HK-2 (cell line): ENCODE data around the gene GOLGA6L2.
"Not testable (repeated sequence)": the region's sequence is repeated elsewhere in the genome, so short reads cannot be mapped to it uniquely, and the experiment has no call there.

ENCODE experiments used
- DNase-seq: peaks from one replicate; pipeline ENCODE4 v3.0.0-alpha.2; 2018; ENCODE audit not compliant: unreplicated experiment

Gene GOLGA6L2, protein sequence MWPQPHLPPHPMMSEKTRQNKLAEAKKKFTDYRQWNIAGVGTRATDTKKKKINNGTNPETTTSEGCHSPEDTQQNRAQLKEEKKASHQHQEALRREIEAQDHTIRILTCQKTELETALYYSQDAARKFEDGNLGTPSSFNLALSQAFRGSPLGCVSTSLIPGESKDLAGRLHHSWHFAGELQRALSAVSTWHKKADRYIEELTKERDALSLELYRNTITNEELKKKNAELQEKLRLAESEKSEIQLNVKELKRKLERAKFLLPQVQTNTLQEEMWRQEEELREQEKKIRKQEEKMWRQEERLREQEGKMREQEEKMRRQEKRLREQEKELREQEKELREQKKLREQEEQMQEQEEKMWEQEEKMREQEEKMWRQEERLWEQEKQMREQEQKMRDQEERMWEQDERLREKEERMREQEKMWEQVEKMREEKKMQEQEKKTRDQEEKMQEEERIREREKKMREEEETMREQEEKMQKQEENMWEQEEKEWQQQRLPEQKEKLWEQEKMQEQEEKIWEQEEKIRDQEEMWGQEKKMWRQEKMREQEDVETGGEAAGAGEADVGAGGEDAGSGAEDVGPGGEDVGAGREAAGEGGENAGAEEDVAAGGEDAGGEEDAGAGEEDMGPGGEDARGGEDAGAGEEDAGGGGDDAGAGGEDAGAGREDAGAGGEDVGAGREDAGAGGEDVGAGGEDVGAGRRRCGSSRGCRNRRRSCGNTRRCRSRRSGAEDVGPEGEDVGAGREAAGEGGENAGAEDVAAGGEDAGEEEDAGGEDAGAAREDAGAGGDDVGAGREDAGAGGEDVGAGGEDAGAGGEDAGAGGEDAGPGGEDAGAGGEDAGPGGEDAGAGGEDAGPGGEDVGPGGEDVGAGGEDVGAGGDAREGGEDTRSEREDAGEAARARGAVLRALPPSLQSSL

DNA sequence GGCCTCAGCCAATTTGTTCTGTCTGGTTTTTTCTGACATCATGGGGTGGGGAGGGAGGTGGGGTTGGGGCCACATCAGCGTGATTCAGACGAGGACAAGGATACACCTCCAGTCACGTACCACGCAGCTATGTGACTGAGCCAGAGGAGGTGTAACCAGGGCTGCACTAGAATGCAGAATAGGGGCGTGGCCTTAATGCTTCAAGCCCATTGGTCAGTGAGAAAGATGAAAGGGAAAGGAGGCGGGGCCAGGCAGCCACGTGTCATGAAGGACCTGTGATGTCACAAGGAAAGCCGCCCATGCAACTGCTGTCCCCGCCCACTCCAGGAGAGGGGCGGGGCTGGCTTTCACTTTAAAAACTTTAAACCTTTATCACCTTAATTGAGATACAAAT, at the start of gene GOLGA6L2:
Gene GOLGA6L2, minus strand, starts transcription at position 137 of the 394 bp plus-strand sequence. Its CDS starts 62 bp downstream, at position 75.
- no peak for DNase-seq

DNA sequence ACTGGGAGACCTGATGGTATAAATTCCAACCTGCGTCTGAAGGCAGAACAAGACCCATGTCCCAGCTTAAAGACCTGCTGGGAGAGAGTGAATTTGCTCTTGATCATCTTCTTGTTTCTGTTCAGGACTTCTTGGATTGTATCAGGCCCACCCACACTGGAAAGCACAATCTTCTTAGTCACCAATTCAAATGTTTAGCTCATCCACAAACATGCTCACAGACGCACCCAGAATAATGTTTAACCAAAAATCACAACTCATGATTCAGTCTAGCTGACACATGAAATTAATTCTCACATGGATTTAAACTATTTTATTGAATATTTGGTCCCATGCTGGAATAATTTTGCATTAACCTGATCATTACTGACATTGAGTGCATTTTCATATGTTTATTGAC, 37.8 kb upstream of the GOLGA6L2 start:
- no peak for DNase-seq

DNA sequence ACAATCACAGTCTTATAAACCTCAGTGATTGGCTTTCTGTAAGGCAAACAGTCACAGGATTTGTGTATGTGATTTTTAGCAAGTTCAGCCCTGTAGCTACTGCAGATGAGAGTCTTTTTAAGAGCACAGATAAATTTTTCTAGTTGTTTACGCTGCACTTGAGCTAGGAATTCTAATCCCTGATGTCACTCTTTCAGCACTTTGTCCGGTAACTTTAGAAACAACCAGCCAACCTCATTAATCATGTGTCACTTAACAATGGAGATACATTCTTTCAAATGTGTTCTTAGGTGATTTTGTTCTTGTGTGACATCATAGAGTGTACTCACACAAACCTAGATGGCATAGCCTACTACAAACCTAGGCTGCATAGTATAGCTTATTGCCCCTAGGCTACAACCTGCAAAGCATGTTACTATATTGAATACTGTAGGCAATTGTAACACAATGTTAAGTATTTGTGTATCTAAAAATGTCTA, 36.8 kb upstream of the GOLGA6L2 start:
- DNase-seq: no peak

DNA sequence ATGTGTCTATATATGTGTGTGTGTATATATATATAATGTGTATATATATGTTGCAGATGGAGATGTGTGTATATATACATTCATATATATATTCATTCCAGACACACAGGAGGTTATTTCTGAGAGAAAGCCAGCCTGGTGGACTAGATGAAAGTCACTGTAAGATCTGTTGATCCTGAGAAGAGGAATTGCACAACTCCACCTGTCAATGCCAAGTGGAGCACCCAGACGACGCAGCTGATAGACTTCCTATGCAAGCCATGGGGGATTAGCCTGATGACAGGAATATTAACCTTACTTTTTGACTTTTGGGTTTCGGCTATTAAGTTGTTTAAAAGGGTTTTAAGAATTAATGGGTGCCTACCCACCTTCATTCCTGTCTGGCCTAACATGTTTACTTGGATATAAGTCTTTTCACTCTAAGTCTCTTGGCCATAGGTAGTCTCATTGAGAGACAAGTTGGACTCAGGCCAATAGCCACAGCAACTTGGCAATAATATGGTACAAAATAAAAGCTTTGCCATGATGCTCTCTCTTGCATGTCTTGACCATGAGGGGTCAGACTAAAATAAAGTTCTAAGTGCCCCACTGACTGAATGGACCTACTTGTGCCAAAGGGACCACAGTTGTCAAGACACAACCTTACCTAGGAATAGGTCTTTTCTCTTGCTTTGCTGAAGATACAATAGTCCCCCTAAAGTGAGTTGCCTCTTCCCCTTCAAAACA, 35.9 kb upstream of the GOLGA6L2 start:
- no peak for DNase-seq

DNA sequence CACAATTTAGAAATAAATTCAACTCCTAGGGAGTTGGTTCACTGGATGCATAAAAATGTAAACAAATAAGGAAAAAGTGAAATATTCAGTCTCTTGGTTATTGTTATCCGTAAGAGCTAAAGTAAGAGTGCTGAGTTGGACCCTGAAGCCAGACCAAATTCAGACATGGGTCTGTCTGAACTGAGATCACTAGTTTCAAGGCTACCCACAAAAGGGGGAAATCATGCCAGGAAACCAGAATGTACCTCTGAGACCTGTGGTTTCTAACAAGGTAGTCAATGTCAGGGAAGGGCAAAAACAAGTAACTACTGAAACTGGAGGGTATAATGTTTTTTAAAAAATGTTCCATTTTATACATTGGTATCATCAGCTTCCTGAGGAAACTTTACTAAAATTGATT, 35.2 kb upstream of the GOLGA6L2 start:
- no peak for DNase-seq

DNA sequence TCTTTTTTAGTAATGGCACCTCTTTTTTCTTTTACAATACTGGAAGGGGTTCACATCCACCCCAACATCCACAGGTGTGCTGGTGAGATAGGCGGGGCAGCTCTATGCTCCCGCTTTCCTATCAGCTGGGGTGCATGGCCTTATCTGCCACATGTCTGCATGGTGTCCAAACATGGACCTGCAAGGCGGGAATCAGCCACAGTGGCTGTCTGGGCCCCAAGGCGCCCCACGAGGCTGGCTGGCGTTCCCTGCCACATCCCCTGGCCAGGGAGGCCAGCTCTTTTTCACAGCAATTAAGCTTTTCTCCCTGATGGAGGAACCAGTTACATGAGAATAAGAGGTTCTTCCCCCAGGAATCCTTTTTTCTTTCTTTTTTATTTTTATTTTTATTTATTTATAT, 30.9 kb upstream of the GOLGA6L2 start:
- no peak for DNase-seq

DNA sequence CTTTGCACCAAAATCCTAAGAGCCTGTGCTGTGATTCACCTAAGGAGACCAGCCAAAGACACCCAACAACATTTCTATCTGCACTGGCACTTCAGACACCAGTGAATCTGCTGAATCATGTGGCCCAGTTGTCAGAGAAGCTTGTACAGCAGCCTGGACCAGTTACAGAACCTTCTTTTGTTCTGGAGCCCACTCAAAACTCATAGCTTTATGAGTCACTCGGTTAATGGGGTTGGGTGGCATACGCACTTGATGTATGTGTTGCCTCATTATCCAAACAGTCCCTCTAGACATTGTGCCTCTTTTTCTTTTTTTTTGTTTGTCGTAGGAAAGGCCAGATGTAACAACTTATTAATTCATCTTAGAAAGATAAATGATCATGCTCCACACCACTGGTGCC, 25.6 kb upstream of the GOLGA6L2 start:
- DNase-seq: no peak

DNA sequence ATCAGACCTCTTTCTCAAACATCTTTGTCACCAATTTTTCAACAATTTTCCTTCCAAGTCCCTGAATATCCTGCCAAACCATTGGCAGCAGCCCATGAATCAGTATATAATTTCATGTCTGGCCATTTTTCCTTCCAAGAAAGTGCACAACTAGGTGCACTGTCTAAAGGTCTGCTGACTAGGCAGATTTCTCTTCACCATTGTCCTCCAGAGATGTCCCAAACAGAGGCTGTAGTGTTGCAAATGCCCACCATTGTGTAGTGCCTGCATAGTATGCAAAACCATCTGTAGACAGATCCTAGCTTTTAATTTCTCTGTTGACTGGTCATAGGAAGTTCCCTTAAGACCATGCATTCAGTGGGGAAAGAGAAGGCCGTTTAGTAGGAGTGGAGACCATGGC, 25.0 kb upstream of the GOLGA6L2 start:
- no peak for DNase-seq

DNA sequence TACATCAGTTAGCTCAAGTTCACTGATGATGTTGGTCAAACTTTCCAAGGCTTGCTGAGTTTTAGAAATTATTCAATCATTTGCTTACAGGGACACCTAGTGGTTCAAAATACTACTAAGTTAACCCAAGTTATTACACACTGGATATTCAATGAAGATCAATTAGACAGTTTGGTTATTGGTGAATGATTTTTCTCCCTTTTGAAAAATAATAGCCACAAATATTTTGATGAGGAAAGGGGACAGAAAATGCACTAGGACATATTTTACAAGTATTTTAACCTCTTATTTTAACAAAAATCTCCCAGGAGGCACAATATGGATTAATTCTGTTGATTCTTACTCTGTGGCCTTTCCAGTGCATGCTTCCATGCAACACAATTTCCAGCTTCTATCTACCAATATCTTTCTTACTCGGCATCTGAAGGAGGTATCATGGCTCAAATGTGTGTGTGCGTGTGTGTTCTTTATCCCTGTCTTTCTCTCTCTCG, 20.1 kb upstream of the GOLGA6L2 start:
- DNase-seq: no peak

DNA sequence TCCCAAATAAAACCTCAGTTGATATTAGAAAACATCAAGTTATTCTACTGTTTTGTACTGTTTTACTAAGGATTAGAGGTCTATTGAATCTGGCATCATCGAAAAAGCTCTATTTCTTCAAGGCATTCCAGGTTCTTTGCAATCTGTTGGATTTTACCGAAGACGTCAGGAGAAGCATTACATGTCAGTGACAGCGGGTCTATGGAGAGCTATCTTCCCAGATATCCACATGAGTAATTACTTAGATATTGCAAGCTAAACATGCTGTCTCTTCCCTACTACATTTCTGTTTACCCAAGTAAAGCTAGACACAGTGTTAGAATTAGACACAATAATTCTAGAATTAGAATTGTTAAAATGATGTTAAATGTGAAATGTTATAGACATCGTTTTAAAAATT, 10.8 kb upstream of the GOLGA6L2 start:
- DNase-seq: no peak

DNA sequence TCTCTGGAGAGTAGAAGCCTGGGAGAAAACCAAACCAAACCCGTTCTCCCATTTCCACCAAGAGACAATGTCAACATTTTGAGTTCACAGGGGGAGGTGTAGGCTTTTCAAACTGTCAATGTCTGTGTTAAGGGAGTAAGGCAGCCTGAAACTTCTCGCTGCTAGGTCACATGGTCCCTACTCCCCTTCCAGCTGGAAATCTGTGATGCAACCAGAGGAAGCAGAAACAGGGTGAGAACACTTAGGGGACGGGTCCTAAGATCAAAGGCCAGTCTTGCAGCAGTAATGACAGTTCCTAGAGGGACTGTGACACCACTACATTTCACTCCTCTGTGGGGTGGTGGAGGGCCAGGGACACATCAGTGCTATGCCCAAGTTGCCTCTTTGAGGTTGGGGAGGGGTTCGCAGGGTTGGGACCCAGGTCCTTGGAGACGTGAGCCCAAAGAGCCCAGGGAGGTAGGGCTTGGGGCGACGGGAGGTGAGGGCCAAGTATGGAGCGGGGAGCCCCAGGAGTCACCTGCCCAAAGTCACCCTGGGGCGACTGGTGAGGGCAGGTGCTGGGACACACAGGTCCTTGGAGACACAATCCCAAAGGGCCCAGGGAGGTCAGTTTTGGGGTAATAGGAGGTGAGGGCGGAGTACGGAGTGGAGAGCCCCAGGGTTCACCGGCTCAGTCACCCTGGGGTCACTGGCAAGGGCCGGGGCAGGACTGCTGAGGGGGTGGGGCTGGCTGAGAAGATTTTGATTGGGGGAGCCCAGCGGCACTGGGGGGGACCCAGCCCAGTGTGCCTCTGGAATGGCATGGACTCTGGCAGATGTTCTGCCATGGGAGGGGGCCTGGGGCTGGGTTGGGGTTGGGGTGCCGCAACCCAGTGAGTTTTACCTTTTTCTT, 582 bp downstream of the GOLGA6L2 start:
- no peak for DNase-seq

DNA sequence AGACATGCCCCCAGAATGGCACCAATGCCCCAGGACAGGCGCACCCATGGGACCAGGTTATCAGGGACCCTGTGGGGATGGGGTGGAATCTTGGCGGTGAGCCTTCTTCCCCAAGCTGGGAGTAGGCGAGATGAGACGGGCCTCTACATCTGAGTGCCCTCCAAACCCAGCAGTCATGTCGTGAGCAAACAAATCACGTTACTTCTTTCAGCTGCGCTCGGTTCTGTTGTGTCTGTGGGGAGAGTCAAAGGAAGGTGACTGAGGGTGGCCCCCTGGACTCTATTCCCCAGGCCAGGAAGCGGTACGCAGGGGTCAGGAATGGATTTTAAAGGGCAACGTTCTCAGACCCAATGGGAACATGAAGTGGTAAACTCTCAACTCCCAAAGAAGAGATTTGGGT, 2.8 kb downstream of the GOLGA6L2 start:
- DNase-seq: no peak

DNA sequence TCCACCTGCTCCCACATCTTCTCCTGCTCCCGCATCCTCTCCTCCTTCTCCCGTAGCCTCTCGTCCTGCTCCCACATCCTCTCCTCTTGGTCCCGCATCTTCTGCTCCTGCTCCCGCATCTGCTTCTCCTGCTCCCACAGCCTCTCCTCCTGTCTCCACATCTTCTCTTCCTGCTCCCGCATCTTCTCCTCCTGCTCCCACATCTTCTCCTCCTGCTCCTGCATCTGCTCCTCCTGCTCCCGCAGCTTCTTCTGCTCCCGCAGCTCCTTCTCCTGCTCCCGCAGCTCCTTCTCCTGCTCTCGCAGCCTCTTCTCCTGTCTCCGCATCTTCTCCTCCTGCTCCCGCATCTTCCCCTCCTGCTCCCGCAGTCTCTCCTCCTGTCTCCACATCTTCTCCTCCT, 5.8 kb downstream of the GOLGA6L2 start:
- no peak for DNase-seq

DNA sequence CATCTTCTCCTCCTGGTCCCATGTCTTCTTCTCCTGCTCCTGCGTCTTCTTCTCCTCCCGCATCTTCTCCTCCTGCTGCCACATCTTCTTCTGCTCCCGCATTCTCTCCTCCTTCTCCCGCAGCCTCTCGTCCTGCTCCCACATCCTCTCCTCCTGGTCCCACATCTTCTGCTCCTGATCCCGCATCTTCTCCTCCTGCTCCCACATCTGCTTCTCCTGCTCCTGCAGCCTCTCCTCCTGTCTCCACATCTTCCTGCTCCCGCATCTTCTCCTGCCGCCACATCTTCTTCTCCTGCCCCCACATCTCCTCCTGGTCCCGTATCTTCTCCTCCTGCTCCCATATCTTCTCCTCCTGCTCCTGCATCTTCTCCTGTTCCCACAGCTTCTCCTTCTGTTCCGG, 6.4 kb downstream of the GOLGA6L2 start:
- DNase-seq: no peak

DNA sequence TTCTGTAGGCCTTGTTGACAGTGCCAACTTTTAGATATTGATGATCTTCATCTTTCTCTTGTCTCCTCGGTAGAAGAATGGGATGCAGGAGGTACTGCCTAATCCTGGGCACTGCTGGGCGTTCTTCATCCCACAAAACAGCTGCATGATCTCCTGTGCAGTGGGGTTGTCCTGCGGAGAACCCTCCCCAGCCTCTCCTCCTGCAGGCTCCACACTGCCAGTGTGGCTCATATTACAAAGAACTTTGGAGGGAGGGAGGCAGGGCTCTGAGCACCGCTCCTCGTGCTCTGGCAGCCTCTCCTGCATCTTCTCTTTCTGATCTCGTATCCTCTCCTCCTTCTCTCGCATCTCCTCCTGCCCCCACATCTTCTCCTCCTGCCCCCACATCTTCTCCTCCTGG, 7.5 kb downstream of the GOLGA6L2 start:
- DNase-seq: no peak

DNA sequence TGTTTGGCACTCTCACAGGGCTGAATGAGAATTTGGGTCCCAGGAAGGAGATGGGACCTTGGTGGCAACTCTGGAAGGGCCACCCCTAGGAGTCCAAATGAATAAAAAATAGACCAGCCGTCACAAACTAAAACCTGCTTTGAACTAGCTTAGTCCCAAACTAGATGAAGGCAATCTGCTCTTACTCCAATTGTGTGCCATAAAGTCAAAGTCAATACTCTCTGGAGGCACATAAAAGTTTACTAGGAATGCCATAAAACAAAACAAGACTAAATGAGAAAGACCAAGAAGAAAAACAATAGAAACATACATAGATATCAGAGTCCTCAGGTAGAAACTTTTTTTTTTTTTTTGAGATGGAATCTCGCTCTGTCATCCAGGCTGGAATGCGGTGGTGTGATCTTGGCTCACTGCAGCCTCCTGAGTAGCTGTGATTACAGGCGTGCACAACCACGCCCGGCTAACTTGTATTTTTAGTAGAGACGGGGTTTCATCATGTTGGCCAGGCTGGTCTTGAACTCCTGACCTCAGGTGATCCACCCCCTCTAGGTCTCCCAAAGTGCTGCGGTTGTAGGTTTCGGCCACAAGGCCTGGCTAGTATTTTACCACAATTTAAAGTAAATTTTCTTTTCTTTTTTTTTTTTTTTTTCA, 8.1 kb downstream of the GOLGA6L2 start:
- DNase-seq: no peak

DNA sequence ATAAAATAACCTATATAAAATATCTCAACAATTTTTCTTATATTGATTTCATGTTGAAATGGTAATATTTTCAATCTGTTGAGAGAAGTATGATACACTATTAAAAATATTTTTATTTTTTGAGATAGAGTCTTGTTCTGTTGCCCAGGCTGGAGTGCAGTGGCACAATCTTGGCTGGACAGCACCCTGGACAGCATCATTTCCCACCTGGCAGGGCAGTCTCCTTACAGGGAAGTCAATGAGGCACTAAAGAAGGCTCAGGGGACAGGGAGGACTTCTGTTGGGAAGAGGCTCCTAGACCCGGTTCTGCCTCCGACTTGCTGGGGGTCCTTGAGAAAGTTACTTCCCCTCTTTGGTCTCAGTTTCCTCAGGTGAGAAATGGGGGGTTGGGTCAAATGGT, 9.4 kb downstream of the GOLGA6L2 start:
- no peak for DNase-seq

DNA sequence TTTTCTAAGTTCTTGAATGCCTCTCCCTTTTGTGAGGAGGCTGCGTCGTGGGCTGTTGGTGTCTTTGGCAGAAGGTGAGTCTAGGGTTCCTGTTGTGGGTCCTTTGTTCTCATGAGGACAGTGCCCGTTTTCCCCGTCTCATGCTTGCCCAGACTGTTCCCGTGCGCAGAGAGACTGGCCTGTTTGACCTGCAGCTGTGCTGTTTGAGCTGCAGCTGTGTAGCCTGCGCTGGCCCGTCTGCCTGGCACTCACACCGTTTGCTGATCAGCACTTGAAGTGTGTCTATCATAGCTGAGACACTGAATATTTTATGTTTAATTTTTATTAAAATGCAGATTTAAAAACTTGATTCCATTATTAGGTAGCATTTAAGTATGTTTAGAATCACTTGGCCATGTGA, 9.9 kb downstream of the GOLGA6L2 start:
- no peak for DNase-seq

DNA sequence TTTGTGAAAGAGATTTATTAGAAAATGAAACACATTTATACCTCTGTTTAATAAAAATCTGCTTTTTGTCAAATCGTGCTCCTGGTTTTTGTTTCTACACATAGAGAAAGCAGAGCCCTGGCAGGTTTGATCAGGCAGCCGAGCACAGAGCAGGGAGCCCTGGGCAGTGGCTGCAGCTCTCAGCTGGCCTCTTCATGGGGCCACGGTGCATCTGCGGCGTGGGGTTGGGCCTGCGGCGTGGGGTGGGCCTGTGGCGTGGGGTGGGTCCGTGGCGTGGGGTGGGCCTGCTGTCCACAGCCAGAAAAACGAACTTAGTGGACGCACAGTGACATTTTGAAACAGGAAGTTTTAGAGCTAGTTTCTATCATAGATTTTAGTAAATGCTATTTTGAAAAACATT, 10.6 kb downstream of the GOLGA6L2 start:
- DNase-seq: no peak

DNA sequence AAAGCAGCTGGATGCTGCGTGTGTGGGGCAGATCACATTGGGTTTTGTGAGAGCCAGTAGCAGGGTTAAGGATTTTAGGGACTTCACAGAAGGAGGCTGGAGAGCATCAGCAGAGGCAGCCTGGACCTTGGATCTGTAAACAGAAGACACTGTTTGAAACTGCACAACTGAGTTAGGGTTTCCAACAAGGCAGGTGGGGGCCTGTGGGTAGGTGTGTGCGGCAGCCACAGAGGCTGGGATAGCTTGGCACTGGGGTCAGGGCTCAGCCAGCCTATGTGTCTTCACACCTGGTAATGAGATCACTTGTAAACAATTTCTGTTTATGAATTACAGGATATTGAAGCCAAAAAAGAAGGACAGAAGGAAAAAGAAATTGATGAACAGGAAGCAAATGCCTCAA, 12.3 kb downstream of the GOLGA6L2 start:
- not testable (repeated sequence) for DNase-seq
